Activated CD4-positive, alpha-beta T cell treated with anti-CD3 and anti-CD28 coated beads, Interleukin-2, amount 50 U/mL, for 1 hour (primary cell): Measurements from ENCODE around the gene ARSB.
"Not testable (repeated sequence)": the region's sequence is repeated elsewhere in the genome, so short reads cannot be mapped to it uniquely, and the experiment has no call there.

Experiments
- DNase-seq: peaks from one replicate; pipeline ENCODE4 v3.0.0-alpha.2; 2020

Gene ARSB

DNA sequence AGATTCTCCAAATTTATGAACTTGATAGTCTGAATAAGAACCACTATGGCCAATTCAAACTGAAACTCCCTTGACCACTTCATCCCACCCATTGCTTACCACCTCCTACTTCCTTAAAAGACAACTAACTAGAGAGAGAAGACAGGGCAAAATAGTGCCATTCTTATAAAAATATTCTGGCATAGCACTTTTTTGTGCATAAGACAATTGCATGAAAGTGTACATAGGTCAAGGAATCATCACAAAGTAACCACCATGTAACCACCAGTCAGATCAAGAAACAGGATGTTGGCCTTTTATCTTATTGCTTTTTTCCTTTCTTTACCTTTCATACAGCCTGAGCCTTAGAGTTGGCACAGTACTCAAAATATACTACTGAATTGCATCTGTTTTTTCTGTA, 8.1 kb upstream of the ARSB start:
- no peak for DNase-seq

DNA sequence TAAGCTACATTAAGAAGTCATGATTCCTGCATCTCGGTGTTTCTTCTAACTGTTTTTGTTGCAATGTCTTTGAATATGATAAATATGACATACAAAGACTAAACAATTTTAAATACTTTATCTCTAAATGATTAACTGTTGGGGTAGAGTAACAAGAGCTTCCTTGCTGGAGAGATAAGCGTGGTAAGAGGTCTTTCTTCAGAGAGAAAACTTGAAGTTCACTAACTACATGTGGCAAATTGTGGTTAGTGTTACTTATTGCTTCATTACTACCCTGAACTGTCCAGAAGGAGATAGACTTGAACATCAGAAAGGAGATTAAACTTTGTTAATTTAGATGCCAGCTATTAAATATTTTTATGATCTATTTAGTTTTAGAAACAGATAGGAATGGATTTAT, 7.0 kb upstream of the ARSB start:
- no peak for DNase-seq

DNA sequence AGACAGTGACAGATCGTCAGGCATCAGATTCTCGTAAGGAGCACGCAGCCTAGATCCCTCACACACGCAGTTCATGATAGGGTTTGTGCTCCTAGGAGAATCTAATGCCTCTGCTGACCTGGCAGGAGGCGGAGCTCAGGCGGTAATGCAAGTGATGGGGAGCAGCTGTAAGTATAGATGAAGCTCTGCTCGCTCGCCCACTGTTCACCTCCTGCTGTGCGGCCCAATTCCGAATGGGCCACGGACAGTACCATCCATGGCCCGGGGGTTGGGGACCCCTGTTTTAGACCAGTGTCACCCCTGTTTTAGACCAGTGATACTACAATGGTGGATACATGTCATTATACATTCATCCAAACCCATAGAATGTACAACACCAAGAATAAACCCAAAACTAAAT, 4.0 kb upstream of the ARSB start:
- no peak for DNase-seq

DNA sequence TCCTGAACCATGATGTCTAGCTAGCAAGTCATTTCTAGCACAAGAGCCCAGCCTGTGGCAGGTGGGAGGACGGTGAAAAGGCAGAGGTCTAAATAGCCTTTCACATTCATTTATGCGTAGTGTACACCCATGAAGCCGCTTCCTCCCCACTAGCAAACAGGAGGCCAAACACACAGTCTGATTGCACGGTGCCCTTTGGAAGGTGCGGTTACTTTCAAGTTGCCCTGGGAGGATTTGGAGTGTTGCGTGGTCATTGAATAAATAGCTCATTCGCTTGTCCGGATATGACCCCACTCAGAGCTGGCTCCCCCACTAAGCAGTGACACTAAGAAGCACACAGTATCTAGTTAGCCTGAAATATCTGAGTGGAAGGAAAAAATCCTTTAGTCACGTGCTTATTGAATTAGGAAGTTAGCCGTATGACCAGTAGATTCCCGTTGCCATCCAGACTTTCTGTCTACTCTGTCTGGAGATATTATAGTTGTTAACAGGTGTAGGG, 664 bp upstream of the ARSB start:
- peak; percentile 17 for DNase-seq

DNA sequence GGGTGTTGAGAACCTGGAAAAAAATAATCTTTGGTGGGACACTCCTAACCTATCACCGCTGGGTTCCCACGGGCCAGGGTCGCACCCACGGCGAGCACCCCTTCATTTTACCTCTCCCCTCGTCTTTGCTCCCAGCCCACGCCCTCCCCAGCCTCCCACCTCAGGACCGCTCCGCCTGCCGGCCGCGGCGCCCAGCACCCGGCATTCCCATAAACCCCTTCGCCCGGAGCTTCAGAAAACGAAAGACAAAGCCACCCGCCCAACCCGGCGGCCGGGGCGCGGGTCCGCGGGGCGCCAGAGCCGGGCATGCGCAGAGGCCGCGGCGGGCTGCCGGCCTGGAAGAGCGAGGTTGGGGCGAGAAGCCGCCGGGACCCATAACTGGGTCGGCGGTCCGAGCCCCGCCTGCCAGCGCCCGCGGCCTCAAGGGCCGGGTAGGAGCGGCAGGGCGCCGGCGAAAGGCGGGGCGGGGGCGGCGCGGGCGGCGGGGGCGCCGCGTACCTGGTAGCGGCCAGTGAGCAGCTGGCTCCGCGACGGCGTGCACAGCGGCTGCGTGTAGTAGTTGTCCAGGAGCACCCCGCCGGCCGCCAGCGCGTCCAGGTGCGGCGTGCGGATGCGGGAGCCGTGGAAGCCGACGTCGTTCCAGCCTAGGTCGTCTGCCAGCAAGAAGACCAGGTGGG, 533 bp downstream of the ARSB start:
- DNase-seq: peak; percentile 66

DNA sequence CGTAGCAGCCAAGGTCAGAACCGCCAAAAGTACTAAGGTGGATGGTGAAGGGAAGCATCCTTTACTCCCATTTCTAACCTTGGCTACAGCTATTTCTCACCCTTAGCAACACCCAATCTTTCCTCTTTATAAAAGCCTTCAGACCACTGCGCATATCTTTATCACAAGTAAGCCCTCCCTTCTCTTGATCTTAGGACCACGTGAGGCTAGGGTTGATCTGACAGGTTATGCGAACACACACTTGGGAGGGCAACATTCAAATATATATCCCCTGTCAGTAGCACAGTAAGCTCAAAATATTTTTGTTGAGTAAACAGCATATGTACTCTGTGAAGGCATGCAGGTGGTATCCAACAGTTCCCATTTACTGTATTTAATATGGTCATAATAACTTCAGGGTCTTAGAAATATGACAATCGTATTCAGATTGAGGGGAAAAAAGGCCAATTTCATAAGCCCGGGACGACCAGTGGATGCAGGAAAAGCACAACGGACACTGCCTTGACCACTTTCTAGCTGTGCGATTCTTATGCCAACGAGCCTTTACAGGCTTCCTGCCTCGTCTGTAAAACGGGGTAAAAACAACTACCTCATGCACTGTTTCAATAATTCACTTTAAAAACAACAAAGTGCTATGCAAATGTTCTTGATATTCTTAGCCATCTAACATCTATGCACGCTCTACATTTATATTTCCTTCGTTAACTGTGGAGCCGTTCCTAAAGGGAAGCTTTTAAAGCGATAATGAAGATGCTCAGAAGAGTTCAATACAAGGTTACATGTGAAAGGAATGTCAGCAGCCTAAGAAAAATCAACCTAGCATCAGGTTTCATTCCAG, 1.3 kb downstream of the ARSB start:
- no peak for DNase-seq

DNA sequence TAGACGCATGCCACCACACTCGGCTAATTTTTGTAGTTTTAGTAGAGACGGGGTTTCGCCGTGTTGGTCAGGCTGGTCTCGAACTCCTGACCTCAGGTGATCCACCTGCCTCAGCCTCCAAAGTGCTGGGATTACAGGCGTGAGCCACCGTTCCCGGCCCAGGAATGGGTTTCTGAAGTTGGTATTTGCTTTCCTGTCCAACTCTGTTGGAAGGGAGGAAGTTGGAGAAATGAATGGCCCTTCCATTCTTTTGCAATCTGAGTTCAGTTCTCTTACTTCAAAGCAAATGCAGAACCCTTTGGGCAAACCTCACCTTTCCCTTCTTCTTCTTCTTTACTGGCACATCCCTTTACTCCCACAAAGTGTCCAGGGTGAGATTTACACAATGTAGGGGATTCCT, 1.9 kb downstream of the ARSB start:
- DNase-seq: not testable (repeated sequence)

DNA sequence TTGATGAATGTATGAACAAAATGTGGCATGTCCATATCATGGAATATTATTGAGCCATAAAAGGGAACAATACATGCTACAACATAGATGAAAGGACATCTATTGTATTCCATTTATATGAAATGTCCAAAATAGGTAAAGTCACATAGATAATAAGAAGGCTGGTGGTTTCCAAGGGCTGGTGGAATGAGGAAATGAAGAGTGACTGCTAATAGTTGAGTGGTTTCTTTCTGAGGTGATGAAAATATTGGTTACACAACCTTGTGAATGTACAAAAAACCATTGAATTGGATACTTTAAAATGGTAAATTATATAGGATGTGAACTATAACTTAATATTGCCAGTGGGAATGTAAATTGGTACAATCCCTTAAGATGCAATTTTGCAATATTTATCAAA, 5.2 kb downstream of the ARSB start:
- no peak for DNase-seq

DNA sequence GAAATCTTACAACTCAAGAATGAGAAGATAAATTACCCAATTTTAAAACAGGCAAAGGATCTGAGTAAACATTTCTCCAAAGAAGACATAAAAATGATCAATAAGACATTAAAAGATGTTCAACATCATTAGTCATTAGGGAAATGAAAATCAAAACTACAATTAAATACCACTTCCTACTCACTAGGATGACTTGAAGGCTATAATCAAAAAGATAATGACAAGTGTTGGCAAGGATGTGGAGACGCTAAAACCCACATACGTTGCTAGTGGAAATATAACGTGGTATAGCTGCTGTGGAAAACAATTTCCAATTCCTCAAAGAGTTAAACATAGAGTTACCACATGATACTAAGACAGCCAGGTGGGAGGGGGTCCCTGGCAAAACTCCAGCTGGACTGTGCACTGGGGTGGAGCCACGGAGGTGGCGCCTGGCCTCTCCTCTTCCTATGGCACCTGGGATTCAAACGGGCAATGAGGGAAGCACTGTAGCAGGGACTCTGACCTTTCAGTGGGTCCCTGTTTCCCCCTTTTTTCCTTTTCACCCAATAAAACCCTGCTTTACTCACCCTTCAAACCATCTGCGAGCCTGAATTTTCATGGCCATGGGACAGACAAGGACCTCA, 5.9 kb downstream of the ARSB start:
- DNase-seq: no peak

DNA sequence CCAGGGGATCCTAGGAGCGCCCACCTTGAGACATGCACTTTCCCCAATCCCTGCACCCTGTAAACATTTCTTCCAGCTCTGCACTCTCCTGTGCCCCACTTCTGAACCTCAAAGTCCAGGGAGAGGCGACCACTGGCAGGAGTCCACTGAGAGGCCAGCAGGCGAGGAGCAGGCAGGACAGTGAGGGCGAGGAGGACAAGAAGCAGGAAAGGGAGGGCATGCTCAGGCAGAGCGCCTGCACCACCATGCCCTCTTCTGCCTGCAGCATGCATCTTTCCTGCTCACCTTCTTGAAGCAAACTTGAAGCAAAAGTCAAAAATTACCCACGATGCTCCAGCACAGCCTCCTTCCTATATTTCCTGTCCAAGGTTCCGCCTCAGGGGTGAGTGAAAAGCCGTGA, 10.1 kb downstream of the ARSB start:
- no peak for DNase-seq

DNA sequence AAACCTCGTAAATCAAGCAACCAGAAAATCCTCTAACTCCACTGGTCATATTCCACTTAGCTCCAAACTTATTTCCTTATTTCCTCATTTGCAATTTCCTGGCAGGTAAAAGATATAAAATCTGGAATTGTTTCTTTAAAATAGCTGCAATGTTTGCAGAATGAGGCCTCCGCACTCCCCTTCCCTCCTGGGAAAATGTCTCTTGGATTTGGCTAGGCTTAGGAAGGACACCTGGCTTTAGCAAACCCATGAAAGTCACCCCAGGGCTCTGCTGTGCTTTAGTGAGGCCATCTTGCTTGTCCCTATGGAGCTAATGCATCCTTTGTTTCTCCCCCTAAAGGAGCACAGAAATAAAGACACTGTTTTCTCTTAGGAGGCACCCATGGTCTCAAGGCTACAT, 10.5 kb downstream of the ARSB start:
- DNase-seq: no peak

DNA sequence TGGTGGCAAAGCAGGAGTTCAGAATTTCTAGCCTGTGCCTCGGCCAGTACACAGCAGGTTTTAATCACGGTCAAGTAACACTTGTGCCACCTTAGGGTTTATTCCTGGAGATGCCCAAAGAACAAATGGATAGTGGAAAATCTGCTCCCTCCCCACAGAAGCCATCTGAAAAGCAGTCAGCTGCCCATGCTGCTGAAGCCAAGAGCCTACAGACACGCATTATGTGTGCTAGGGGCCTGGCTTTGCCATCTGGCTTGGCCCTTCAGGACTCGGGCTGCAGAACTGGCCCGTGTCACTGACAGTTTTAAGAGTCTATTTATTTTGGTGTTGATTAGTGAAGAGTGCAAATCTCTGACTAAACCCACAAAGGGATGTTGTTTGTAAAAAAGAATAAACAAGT, 11.1 kb downstream of the ARSB start:
- no peak for DNase-seq

DNA sequence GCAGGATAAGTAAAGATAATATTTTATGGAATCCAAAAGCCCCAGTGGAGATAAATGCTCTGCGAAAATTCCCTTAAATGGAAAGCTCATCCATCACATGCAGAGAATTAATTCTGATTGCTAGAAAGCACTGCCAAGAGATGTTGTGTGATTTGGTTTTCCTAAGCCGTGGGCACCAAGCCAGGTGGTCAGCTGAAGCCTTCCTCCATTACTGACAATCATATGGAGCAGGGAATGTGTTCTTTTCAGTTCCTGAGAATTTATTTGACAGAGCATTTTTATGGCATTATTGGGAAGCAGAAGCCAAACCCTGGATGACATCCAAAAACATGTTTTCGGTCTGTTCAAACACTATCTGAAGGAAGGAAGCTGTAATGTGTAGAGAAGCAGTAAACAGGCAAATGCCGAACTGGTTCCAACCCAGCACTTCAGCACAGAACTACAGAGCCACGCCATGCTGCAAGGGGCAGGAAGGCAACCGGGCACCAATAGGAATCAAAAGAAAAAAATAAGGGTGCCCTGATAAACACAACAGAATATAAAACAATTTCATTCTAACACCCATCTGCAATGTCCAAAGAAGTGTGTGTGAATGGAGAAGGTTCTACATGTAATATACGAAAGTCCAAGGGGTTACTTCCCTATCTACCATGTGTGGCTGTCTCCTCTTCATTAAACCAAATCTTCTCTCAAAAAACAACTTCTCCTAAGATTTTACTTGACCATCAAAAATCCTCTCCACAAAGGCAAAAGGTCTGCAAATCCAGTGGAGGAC, 12.3 kb downstream of the ARSB start:
- no peak for DNase-seq

DNA sequence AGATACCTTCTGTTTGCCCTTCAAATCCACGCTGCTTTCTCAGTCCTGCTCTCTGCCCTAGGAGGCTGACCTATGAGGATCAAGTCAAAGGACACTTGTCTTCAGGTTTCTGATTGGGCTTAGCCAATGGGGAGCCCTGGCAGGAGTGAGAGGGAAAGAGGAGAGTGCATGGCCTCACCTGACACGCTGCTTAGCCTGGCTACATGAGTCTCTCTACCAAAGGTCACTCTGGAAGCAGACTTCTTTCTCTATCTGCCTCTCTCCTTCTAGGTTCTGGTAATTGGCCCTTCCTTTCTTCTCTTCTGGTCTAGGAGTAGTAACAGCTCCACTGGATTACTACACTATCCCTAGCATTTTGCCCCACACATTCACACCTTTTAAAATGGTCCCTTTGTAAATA, 13.1 kb downstream of the ARSB start:
- DNase-seq: no peak

DNA sequence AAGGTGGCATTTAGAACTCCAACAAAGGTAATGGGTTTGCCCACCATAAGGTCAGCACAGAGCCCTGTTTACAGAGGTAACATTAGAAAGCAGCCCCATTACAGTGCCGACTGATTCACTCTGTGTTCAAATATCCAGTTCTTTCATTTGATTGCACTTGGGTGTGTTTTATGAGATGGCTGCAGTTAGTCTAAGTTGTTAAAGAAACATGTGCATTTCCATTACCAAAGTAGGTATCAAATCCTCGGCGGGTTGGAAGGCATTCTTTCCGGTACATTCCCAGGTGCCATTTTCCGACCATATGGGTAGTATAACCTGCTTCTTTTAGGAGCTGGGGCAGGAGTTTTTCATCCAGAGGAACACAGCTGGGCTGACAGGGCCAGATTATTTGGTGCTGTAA, 16.3 kb downstream of the ARSB start:
- no peak for DNase-seq

DNA sequence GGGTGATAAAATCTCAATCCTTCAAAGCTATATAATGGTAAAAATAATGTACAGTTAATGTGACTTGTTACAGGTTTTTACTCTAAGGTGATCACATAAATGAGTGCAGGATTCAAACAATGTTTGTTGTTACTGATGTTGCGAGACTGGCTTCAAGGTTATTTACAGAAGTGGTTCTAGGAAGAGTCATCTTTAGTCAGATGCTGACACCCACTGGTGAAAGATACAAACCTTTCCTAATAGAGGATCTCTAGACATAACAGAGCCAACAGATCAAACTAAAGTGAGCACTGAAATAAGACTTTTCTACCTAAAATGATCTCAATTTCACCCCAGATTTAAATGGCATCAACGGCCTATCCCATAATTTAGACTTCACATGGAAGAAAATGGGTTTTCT, 20.2 kb downstream of the ARSB start:
- no peak for DNase-seq

DNA sequence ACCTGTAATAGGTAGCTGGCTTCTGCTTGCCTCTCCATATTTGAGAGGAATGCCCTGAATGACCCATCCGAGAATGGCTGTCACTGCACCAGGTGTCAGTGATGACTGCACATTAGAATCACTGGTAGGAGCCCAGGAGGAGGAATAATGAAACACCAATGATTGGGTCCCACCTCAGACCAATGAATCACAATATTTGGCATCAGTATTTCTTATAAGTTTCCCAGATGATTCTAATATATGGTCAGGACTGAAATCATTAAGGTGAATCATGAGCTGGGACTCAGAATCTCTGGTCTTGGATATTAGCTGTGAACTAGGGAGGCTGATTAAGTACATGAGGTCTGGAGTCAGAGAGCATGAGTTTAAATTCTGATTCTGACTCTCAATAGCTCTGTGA, 23.4 kb downstream of the ARSB start:
- DNase-seq: no peak

DNA sequence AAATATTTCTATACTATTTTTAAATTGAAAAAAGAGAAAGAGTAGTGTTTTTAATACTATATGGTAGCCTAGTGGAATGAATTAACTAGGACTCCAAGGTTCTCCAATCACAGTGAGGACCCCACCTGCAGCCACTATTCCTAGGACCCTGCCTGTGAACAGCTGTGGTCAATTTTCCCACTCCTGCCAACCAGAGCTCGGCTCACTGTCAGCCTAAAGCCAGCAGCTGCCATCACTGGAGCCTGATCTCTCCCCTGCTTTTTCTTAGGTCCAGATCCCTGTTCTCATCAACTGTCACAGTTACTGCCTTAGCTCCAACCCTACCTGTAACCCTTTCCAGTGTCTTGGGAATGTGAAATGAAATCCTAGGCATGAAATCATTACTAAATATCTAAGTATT, 25.3 kb downstream of the ARSB start:
- no peak for DNase-seq

DNA sequence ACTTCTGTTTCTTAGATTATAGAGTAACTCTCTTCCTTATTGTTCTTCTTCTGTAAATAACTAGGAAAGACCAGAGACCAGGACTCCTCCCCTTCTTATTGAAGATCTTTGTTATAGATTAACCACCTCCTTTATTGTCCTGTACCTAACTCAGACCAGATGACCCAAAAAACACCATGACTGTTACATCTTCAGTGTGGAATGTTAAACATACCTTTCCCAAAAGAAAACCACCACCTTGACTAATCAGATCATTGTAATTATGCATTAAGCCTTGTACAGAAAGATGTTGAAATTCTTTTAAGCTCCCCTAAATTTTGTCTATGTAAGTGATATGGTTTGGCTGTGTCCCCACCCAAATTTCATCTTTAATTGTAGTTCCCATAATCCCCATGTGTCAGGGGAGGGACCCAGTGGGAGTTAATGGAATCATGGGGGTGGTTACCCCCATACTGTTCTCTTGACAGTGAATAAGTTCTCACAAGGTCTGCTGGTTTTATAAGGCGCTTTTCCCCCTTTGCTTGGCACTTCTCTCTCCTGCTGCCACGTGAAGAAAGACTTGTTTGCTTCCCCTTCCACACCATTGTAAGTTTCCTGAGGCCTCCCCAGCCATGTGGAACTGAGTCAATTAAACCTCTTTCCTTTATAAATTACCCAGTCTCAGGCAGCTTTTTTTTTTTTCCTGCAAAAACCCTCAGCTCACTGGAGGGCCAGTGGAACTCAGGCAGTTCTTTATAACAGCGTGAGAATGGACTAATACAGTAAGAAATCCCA, 26.3 kb downstream of the ARSB start:
- DNase-seq: no peak

DNA sequence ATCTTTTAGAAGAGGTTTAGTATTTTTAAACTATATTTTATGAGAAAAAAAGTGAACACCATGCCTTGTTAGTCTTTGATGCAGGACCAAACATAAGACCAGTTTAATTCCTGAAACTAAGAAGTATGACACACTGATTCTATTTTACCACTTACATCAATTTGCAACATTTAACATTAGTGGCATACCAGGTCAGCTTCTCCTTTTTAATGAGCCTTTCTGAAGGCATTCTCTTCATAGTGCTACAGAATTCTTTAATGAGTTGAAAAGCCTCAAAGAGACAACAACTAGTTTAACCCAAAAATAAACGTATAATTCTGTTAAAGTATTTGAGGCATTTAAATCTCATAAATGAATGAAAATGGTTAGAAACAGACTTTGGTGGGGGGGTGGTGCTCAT, 28.2 kb downstream of the ARSB start:
- no peak for DNase-seq

DNA sequence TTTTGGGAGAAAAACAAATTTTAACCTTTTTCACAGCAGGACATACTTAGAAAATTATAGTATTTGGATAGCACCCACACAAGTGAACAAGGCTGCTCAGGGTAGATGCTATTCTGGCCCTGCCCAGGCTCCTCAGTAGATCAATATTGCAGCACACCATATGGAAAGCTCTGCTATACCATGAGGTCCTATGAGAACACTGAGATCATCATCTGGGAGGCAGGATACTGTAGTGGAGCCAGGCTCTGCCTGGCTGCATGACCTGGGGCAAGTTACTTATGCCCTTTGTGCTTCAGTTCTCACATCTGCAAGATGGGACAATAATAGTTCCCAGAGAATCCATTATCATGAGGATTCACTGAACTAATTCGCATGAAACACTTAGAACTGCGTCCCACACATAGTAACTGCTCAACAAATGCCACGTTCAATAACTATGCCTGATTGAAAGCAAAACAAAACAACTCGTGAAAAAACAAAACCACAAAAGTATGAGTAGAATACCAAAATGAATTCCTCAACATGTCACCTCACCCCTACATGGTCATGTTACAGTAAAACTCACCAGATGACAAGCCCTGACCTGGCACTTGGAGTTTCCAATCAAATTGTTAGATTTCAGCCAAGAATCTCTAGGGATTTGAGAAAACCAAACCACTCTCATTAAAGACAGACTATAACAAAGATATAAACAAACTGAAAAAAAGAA, 31.9 kb downstream of the ARSB start:
- DNase-seq: no peak

DNA sequence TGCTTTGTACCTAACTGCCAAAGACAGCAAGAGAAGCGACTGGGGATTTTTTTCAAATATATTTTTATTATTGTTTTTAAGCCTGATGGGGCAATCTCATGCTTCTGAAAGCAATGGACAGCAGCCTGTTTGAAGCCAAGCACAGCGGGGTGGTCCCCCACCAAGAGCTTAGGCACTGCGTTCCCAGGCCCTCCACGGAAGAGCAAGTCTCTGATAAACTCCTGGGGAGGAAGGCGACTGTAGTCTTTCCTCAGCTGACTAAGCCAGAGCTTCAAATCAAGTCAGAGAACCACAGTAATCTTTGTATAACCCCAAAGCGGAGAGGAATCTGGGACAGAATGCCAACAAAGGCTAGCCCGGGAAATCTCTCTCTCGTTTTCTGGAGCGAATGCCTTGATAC, 54.4 kb downstream of the ARSB start:
- no peak for DNase-seq
